Astrocyte (in vitro differentiated cells and primary cell): Measurements from ENCODE around the gene COA1. TPM values are rescaled to one million over a fixed set of nuclear protein-coding genes. Genes with fewer than 3 reads are reported as not detected.

Source experiments
- DNase-seq: peaks from one replicate; pipeline ENCODE4 v3.0.0-alpha.2; 2010; ENCODE audit warnings: low read depth
- FAIRE-seq: peaks from 2 replicates; lab custom pipeline; 2011; peaks lifted over from hg19 to GRCh38; lab: Jason Lieb, UNC
- H2AFZ ChIP-seq: 2 replicates; pipeline ENCODE4 v1.6.0; 2012; ENCODE audit warnings: low read depth, low read length, inconsistent platforms
- H3K27ac ChIP-seq: 2 replicates; pipeline ENCODE4 v1.5.1; 2011; ENCODE audit warnings: low read depth, low read length, inconsistent platforms
- H3K27me3 ChIP-seq: 2 replicates; pipeline ENCODE4 v1.6.0; 2011; ENCODE audit warnings: low read length, inconsistent platforms; ENCODE audit not compliant: insufficient read depth
- H3K36me3 ChIP-seq: 2 replicates; pipeline ENCODE4 v1.5.1; 2011; ENCODE audit warnings: low read length, inconsistent platforms; ENCODE audit not compliant: insufficient read depth
- H3K4me1 ChIP-seq: 2 replicates; pipeline ENCODE4 v1.5.1; 2011; ENCODE audit warnings: low read length, inconsistent platforms; ENCODE audit not compliant: insufficient read depth
- H3K4me2 ChIP-seq: 2 replicates; pipeline ENCODE4 v1.6.0; 2012; ENCODE audit warnings: low read length, inconsistent platforms
- H3K4me3 ChIP-seq: 2 replicates; pipeline ENCODE4 v1.5.1; 2011; ENCODE audit warnings: low read depth, mild to moderate bottlenecking, low read length, inconsistent platforms; ENCODE audit not compliant: insufficient read depth
- H3K79me2 ChIP-seq: 2 replicates; pipeline ENCODE4 v1.6.0; 2012; ENCODE audit warnings: mild to moderate bottlenecking, low read length, inconsistent platforms; ENCODE audit not compliant: insufficient read depth
- H3K9ac ChIP-seq: 2 replicates; pipeline ENCODE4 v1.6.0; 2012; ENCODE audit warnings: mild to moderate bottlenecking, low read length, inconsistent platforms
- H3K9me3 ChIP-seq: 2 replicates; pipeline ENCODE4 v1.5.1; 2012; ENCODE audit warnings: low read depth, mild to moderate bottlenecking, low read length, inconsistent platforms; ENCODE audit not compliant: insufficient read depth
- H4K20me1 ChIP-seq: 2 replicates; pipeline ENCODE4 v1.6.0; 2012; ENCODE audit warnings: low read length, inconsistent platforms; ENCODE audit not compliant: insufficient read depth
- H3K27ac Mint-ChIP-seq: one replicate; pipeline ENCODE4 v1.8.0; 2021; ENCODE audit warnings: mild to moderate bottlenecking, mixed read lengths; ENCODE audit not compliant: unreplicated experiment
- H3K27me3 Mint-ChIP-seq: one replicate; pipeline ENCODE4 v1.8.0; 2021; ENCODE audit warnings: low read depth, mixed read lengths; ENCODE audit not compliant: unreplicated experiment
- H3K36me3 Mint-ChIP-seq: one replicate; pipeline ENCODE4 v1.8.0; 2021; ENCODE audit warnings: low read depth, mixed read lengths; ENCODE audit not compliant: unreplicated experiment
- H3K4me1 Mint-ChIP-seq: one replicate; pipeline ENCODE4 v1.8.0; 2021; ENCODE audit warnings: low read depth, mixed read lengths; ENCODE audit not compliant: unreplicated experiment
- H3K4me3 Mint-ChIP-seq: one replicate; pipeline ENCODE4 v1.8.0; 2021; ENCODE audit warnings: mild to moderate bottlenecking, moderate library complexity, mixed read lengths; ENCODE audit not compliant: unreplicated experiment
- H3K9me3 Mint-ChIP-seq: one replicate; pipeline ENCODE4 v1.8.0; 2021; ENCODE audit warnings: mild to moderate bottlenecking, mixed read lengths; ENCODE audit not compliant: unreplicated experiment
- EZH2 ChIP-seq: IDR thresholded peaks from 2 replicates; pipeline ENCODE4 v1.6.1; 2012; ENCODE audit warnings: mild to moderate bottlenecking, low read length, inconsistent platforms; ENCODE audit not compliant: insufficient read depth
- total RNA-seq: library from RNA; stranded (reverse); gene quantifications from 2 replicates; pipeline ENCODE4 v1.2.1, GENCODE V29; 2021
- TF ChIP-seq, protein P1 (sequence below): IDR thresholded peaks from 2 replicates; pipeline ENCODE4 v1.5.1; 2011; ENCODE audit warnings: low read depth, mild to moderate bottlenecking, inconsistent platforms, low read length, moderate library complexity; ENCODE audit not compliant: insufficient read depth

Gene COA1
- total RNA-seq, 1 donor from 2014 or later: 47.0 TPM

DNA sequence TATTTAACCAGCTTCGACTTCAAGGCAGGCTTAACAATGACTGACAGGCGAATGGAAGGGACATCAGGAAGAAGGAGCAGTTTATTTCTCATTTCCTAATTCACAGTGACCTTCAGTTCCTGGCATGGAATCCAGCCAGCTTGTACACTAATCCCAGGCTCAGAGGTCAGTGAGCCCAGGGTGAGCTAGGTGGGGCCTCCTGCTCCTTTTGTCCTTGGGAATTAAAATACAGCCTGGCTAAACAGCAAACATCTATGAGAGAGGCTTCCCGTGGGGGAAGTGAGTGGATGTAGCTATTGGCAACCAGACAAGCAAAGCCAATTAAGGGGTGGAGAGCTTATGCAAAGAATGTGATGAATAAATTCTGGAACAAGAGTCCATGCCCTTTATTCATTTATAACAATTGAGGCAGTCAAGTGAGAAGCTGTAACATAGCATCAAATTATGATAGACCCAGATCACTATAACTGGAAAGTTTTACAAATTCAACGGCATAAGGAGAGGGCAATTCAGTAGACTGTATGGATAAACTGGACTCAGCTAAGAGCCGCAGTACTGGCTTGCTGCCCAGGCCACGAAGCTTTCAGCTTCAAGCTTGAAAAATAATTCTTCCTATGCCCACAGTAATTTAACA lies 89.3 kb downstream of the COA1 start:
- Mint-ChIP-seq H3K27me3 (no peaks in the 10 kb centered on the region), H3K27ac (peak overlapping the region; percentile 44), H3K36me3 (peaks cover 23% of the 10 kb centered on the region), H3K4me3 (no peak overlapping the region), H3K4me1 (peaks cover 20% of the 10 kb centered on the region), H3K9me3 (no peaks in the 10 kb centered on the region)
- Histone ChIP-seq H3K4me2 (peak overlapping the region; percentile 67), H3K79me2 (peaks cover 36% of the 10 kb centered on the region), H3K4me3 (no peak overlapping the region), H3K9me3 (no peaks in the 10 kb centered on the region), H3K27me3 (no peaks in the 10 kb centered on the region), H3K9ac (peak overlapping the region; percentile 69), H3K27ac (peak overlapping the region; percentile 92), H2AFZ (no peak overlapping the region), H4K20me1 (no peaks in the 10 kb centered on the region), H3K4me1 (peaks cover 46% of the 10 kb centered on the region), H3K36me3 (peaks cover 18% of the 10 kb centered on the region)
- peak; percentile 91 for DNase-seq
- TF ChIP-seq, protein P1, sequence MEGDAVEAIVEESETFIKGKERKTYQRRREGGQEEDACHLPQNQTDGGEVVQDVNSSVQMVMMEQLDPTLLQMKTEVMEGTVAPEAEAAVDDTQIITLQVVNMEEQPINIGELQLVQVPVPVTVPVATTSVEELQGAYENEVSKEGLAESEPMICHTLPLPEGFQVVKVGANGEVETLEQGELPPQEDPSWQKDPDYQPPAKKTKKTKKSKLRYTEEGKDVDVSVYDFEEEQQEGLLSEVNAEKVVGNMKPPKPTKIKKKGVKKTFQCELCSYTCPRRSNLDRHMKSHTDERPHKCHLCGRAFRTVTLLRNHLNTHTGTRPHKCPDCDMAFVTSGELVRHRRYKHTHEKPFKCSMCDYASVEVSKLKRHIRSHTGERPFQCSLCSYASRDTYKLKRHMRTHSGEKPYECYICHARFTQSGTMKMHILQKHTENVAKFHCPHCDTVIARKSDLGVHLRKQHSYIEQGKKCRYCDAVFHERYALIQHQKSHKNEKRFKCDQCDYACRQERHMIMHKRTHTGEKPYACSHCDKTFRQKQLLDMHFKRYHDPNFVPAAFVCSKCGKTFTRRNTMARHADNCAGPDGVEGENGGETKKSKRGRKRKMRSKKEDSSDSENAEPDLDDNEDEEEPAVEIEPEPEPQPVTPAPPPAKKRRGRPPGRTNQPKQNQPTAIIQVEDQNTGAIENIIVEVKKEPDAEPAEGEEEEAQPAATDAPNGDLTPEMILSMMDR: no peak
- no peak for TF ChIP-seq EZH2
- FAIRE-seq: no peak

DNA sequence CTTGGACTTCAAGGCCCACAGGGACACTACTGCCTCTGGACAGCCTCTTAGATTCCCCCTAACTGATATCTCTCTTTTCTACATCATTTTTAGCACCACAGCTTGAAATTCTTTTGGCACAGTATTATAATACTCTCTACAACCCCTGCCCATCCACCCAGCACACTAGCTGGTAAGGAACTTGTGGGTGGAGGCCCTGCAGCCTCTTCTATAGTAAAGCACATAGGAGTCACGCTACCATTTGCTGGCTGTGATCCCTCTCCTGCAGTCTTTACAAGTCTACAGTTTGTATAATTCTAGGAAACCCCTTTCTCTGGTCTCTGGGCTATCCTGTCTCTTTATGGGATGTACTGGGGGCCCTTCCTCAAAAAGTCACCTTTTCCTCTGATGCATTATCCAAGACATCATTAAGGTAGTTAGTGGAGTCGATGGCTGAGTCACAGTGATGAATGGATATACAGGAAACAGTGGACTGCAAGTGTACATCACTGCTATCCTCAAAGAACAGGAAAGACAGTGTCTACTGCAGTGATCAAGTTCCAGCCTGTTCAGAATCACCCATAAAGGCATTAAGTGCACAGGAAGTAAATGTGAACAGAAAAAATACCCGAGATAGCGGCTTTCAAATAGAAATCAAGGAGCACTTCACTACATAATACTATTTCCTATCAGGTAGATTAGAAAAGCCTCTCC lies 92.1 kb downstream of the COA1 start:
- Histone ChIP-seq H3K4me1 (peaks cover 46% of the 10 kb centered on the region), H3K9ac (no peak overlapping the region), H3K36me3 (peaks cover 41% of the 10 kb centered on the region), H3K27me3 (no peaks in the 10 kb centered on the region), H4K20me1 (peaks cover 6% of the 10 kb centered on the region), H2AFZ (no peak overlapping the region), H3K4me2 (no peak overlapping the region), H3K27ac (peak overlapping the region; percentile 48), H3K9me3 (peaks cover 2% of the 10 kb centered on the region), H3K79me2 (peaks cover 48% of the 10 kb centered on the region), H3K4me3 (no peak overlapping the region)
- DNase-seq (peak; percentile 63), FAIRE-seq (no peak)
- Mint-ChIP-seq H3K36me3 (peaks cover 27% of the 10 kb centered on the region), H3K9me3 (no peaks in the 10 kb centered on the region), H3K27me3 (no peaks in the 10 kb centered on the region), H3K27ac (peak overlapping the region; percentile 50), H3K4me1 (peaks cover 20% of the 10 kb centered on the region), H3K4me3 (no peak overlapping the region)
- TF ChIP-seq, protein P1: no peak
- no peak for TF ChIP-seq EZH2

DNA sequence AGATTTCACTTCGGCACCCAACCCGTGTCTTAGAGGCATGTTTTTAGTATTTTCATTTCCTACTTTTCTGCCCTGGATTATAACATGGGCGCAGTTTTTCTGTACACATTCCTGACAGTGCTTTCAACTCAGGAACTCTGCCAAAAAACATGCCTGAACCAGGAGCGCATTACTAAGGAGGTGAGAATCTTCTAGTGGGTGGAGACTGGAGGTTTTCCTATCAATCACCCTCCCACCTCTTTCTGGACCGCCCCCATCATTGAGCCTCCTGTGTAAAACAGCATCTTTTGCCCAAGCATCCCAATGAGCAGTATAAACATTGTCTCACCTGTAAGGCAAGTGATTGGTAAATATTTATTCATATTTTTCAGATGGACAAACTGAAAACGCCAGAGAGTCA lies 93.2 kb downstream of the COA1 start:
- Mint-ChIP-seq H3K27ac (no peak overlapping the region), H3K27me3 (no peaks in the 10 kb centered on the region), H3K4me1 (peaks cover 20% of the 10 kb centered on the region), H3K4me3 (no peak overlapping the region), H3K36me3 (peaks cover 31% of the 10 kb centered on the region), H3K9me3 (no peaks in the 10 kb centered on the region)
- TF ChIP-seq EZH2: no peak
- TF ChIP-seq, protein P1: no peak
- Histone ChIP-seq H3K4me3 (no peak overlapping the region), H3K4me2 (peak overlapping the region; percentile 2), H3K9ac (no peak overlapping the region), H3K9me3 (peaks cover 2% of the 10 kb centered on the region), H3K79me2 (peaks cover 45% of the 10 kb centered on the region), H4K20me1 (peaks cover 6% of the 10 kb centered on the region), H3K27ac (peak overlapping the region; percentile 48), H2AFZ (no peak overlapping the region), H3K36me3 (peaks cover 48% of the 10 kb centered on the region), H3K4me1 (peaks cover 46% of the 10 kb centered on the region), H3K27me3 (no peaks in the 10 kb centered on the region)
- FAIRE-seq (no peak), DNase-seq (peak; percentile 91)
